Cardiac muscle cell (in vitro differentiated cells and primary cell): ENCODE results near the gene CCDC117. TPM values are rescaled to one million over a fixed set of nuclear protein-coding genes. Genes with fewer than 3 reads are reported as not detected.

ENCODE experiments used
- DNase-seq, 2 donors: peaks; one replicate each; pipeline versions ENCODE4 v3.0.0 to v3.0.0-alpha.2; 2010 to 2017; ENCODE audit warnings: low read depth in 1 of 2, low spot score in 1 of 2
- H3K27ac ChIP-seq: fragments of 200-600 bp; sonication (generic); 2 replicates; pipeline ENCODE4 v1.5.1; 2016
- H3K27me3 ChIP-seq: fragments of 200-600 bp; sonication (generic); 2 replicates; pipeline ENCODE4 v1.6.0; 2016; ENCODE audit warnings: control low read depth
- H3K36me3 ChIP-seq: fragments of 200-600 bp; sonication (generic); 2 replicates; pipeline ENCODE4 v1.5.1; 2016; ENCODE audit warnings: control low read depth
- H3K4me1 ChIP-seq: fragments of 200-600 bp; sonication (generic); 2 replicates; pipeline ENCODE4 v1.8.1; 2017; ENCODE audit warnings: low read depth, mild to moderate bottlenecking, mixed run types
- H3K4me3 ChIP-seq: fragments of 200-600 bp; sonication (generic); 2 replicates; pipeline ENCODE4 v1.5.1; 2016; ENCODE audit warnings: mild to moderate bottlenecking
- H3K9me3 ChIP-seq: fragments of 200-600 bp; sonication (generic); 2 replicates; pipeline ENCODE4 v1.5.1; 2017; ENCODE audit warnings: low read depth, mild to moderate bottlenecking, control low read depth
- CTCF ChIP-seq: IDR thresholded peaks from 2 replicates; pipeline ENCODE4 v1.5.1; 2012; ENCODE audit warnings: low read depth, mild to moderate bottlenecking, low read length
- polyA plus RNA-seq: library from polyadenylated mRNA; unstranded; fragments of >200 nt; fragmentation: Nextera tagmentation; extraction: Ambion mirVana; gene quantifications from 2 replicates; pipeline ENCODE4 v1.2.1, GENCODE V29; 2016
- total RNA-seq: library from RNA; depleted of rRNA; stranded (reverse); fragments of >200 nt; gene quantifications from 2 replicates; pipeline ENCODE4 v1.2.3, GENCODE V29; 2016

Gene CCDC117
- total and polyA plus RNA-seq, 2 experiments from 2014 or later, result 29.1 to 37.9 TPM

- Histone ChIP-seq H3K36me3 (peaks cover 27% of the 10 kb centered on the region), H3K9me3 (no peaks in the 10 kb centered on the region), H3K4me3 (no peak overlapping the region), H3K4me1 (no peaks in the 10 kb centered on the region), H3K27ac (peak overlapping the region; percentile 6), H3K27me3 (no peaks in the 10 kb centered on the region)
- TF ChIP-seq CTCF, result no peak
- no peak for DNase-seq
Observed at GRCh38 chr22:28791124-28791523, 18.6 kb downstream of the CCDC117 start.

GRCh38 chr22:28791841-28792490, 19.5 kb downstream of the CCDC117 start:
- Histone ChIP-seq H3K27ac (peak overlapping the region; percentile 76), H3K27me3 (no peaks in the 10 kb centered on the region), H3K36me3 (peaks cover 28% of the 10 kb centered on the region), H3K9me3 (no peaks in the 10 kb centered on the region), H3K4me3 (no peak overlapping the region), H3K4me1 (no peaks in the 10 kb centered on the region)
- no peak for TF ChIP-seq CTCF
- DNase-seq, result no peak

- H3K27ac ChIP-seq, result peak overlapping the region; percentile 76
- peaks cover 34% of the 10 kb centered on the region for H3K36me3 ChIP-seq
- no peak for DNase-seq
- H3K9me3 ChIP-seq, result no peaks in the 10 kb centered on the region
- no peaks in the 10 kb centered on the region for H3K27me3 ChIP-seq
- no peaks in the 10 kb centered on the region for H3K4me1 ChIP-seq
- no peak overlapping the region for H3K4me3 ChIP-seq
- TF ChIP-seq CTCF, result no peak
Observed at GRCh38 chr22:28792491-28793383, 20.2 kb downstream of the CCDC117 start.

- DNase-seq, result no peak
- no peak for TF ChIP-seq CTCF
- Histone ChIP-seq H3K4me3 (no peak overlapping the region), H3K27me3 (no peaks in the 10 kb centered on the region), H3K36me3 (peaks cover 38% of the 10 kb centered on the region), H3K4me1 (no peaks in the 10 kb centered on the region), H3K27ac (peak overlapping the region; percentile 54), H3K9me3 (no peaks in the 10 kb centered on the region)
Observed at GRCh38 chr22:28793976-28794584, 21.6 kb downstream of the CCDC117 start.

GRCh38 chr22:28795071-28795693, 22.7 kb downstream of the CCDC117 start:
- Histone ChIP-seq H3K36me3 (peaks cover 38% of the 10 kb centered on the region), H3K27ac (peak overlapping the region; percentile 54), H3K27me3 (no peaks in the 10 kb centered on the region), H3K9me3 (no peaks in the 10 kb centered on the region), H3K4me1 (no peaks in the 10 kb centered on the region), H3K4me3 (no peak overlapping the region)
- TF ChIP-seq CTCF, result no peak
- no peak for DNase-seq
